NCI-H187 treated with DMSO at 0.1 percent for 48 hours (cell line): ENCODE measurements around the gene DTX2.
"Not testable (repeated sequence)": the region's sequence is repeated elsewhere in the genome, so short reads cannot be mapped to it uniquely, and the experiment has no call there.

ENCODE experiments used
- DNase-seq: peaks from one replicate; lab custom pipeline; 2025; lab: John Stamatoyannopoulos, UW

Gene DTX2

DNA sequence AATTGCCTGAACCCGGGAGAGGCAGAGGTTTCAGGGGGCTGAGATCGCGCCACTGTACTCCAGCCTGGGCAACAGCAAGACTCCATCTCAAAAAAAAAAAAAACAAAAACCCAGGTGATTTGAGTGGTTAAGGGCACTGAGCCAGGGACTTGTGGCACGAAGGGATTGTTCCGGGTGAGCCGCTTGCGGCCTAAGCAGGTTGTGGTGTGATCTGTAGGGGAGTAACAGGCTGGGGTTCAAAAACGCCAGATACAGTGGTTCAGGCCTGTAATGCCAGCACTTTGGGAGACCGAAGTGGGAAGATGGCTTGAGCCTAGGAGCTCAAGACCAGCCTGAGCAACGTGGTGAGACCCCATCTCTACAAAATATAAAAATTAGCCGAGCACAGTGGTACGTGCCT lies 17.7 kb upstream of the DTX2 start:
- not testable (repeated sequence) for DNase-seq

- DNase-seq: not testable (repeated sequence)
These were observed 15.9 kb upstream of the DTX2 start for GRCh38 chr7:76445577-76446008.

- not testable (repeated sequence) for DNase-seq
These were observed 4.5 kb upstream of the DTX2 start for GRCh38 chr7:76457017-76457416.

GRCh38 chr7:76458504-76458903 lies 3.0 kb upstream of the DTX2 start:
- not testable (repeated sequence) for DNase-seq

GRCh38 chr7:76460767-76461166 lies 742 bp upstream of the DTX2 start:
- DNase-seq: not testable (repeated sequence)

DNA sequence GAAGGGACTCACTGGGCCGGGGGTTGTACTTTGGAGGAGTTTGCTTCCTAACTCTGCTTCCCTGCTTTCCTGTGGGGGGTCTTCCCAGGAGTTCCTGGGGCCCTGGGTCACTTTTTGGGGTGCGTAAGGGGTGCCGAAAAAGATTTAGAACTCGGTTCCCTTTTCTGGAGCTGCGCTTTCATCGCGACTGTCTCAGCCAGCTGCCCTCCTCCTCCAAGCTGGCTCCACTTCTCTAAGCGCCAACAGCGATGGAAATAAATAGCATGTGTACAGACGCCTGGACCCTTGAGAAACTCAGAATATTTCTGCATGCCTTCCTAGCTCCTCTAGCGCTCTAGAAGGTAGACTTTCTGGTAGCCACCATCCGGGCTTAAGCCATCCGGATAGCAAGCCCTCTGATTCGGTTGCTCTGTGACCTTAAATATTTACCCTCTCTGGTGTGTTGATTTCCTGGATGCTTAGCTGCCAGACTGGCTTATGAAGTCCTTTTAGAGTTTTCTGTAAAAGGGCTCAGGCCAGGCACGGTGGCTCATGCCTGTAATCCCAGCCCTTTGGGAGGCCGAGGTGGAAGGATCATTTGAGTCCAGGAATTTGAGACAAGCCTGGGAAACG lies 868 bp downstream of the DTX2 start:
- DNase-seq: not testable (repeated sequence)

GRCh38 chr7:76464959-76465358 lies 3.5 kb downstream of the DTX2 start:
- DNase-seq: not testable (repeated sequence)

GRCh38 chr7:76465950-76466349 lies 4.4 kb downstream of the DTX2 start:
- DNase-seq: not testable (repeated sequence)

DNA sequence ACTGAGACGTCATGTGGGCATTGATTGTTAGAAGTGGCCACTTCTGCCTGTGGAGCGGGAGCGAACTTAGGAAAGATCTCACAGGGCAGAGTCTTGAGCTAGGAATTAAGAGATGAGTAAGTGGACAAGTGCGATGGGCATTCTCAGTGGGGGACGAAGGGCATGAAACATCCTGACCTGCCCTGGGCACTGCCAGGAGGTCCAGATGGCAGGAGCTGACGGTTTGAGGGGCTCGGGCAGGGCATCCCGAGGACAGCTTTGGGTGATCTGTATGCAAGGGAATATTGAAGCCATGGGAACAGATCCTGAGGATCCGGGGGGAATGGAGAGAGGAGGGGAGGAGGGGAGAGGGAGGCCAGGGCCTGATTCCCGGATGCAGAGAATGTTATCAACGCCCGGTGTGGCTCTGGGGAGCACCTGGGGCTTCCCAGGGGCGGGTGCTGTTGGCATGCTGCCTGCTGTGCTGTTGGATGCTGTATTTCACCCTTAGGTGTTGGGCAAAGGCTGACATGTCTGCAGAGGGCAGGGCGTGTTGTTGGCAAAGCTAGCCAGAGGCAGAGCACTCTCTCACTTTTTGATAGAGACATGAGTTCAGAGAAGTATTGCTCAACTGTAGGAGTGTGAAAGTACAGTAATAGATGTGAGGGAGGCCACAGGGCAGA lies 6.4 kb downstream of the DTX2 start:
- not testable (repeated sequence) for DNase-seq

- DNase-seq: not testable (repeated sequence)
These were observed 10.2 kb downstream of the DTX2 start for GRCh38 chr7:76471556-76472221.

- not testable (repeated sequence) for DNase-seq
These were observed 11.6 kb downstream of the DTX2 start for GRCh38 chr7:76473097-76473496.

GRCh38 chr7:76476280-76476679 lies 14.8 kb downstream of the DTX2 start:
- DNase-seq: not testable (repeated sequence)

- not testable (repeated sequence) for DNase-seq
These were observed 15.4 kb downstream of the DTX2 start for GRCh38 chr7:76476742-76477474.

DNA sequence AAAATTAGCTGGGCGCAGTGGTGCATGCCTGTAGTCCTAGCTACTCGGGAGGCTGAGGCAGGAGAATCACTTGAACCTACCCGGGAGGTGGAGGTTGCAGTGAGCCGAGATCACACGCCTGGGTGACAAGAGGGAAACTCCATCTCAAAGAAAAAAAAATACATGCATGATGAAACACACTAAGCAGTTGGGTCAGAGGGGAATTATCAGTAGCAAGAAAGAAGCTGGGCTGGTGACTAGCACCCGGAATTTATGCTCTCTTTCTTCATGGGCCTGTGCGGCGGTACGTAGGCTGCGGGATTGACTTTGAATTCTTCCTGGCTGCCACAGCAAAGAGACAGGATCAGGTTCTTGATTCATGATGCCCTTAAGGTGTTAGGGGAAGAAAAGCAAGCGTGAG lies 18.1 kb downstream of the DTX2 start:
- not testable (repeated sequence) for DNase-seq

- DNase-seq: not testable (repeated sequence)
These were observed 19.1 kb downstream of the DTX2 start for GRCh38 chr7:76480403-76481253.

DNA sequence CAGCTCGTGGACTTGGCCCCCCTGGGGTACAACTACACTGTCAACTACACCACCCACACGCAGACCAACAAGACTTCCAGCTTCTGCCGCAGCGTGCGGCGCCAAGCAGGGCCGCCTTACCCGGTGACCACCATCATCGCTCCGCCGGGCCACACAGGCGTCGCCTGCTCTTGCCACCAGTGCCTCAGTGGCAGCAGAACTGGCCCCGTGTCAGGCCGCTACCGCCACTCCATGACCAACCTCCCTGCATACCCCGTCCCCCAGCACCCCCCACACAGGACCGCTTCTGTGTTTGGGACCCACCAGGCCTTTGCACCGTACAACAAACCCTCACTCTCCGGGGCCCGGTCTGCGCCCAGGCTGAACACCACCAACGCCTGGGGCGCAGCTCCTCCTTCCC lies 21.2 kb downstream of the DTX2 start:
- not testable (repeated sequence) for DNase-seq

- not testable (repeated sequence) for DNase-seq
These were observed 21.6 kb downstream of the DTX2 start for GRCh38 chr7:76483081-76483480.

GRCh38 chr7:76484456-76484855 lies 22.9 kb downstream of the DTX2 start:
- DNase-seq: not testable (repeated sequence)

DNA sequence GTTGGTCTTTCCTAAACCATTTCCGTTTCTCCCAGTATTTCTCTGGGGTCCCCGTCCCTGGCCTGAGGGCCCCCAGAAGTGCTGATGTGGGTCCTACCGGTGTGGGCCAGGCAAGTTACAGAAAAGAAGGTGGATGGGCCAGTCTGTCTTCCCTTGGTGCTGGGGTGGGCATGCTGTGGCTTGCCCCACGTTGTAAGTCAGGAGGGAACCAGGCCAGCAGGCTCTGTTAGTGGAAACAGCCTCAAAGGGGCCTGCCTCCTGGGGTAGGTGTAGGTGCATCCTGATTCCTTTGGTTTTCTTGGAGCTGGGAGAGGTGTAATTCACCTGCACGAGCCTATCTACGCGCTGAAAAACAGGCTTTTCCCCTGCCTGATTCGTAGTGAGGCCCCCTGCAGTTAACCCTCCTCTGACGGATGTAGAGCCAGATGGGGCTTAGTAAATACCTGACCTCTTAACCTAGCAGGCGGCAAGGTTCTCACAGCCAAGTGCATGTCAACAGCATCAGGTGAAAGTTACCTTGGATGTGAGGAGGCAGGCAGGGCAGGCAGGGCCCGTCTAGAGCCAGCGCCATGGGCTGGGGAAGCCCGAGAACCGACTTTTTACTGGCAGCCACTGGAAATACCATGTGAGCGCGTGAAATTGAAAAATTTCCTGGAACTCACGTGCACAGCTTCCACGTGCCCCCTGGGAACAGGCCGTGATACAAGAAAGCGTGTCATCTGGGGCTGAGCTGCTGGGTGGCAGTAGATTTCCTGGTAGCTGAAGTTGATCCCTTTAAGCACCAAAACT lies 24.5 kb downstream of the DTX2 start:
- not testable (repeated sequence) for DNase-seq

GRCh38 chr7:76486618-76487017 lies 25.1 kb downstream of the DTX2 start:
- DNase-seq: not testable (repeated sequence)
